ENCODE data around the gene TRIM28. TPM values are rescaled to one million over a fixed set of nuclear protein-coding genes. Genes with fewer than 3 reads are reported as not detected.
A peak's percentile ranks its signal among the peaks of the same experiment; 100 is the strongest.

The TRIM28 gene
- total RNA-seq, 4 donors from 2014 or later = 195 to 237 (median 218) TPM

DNA sequence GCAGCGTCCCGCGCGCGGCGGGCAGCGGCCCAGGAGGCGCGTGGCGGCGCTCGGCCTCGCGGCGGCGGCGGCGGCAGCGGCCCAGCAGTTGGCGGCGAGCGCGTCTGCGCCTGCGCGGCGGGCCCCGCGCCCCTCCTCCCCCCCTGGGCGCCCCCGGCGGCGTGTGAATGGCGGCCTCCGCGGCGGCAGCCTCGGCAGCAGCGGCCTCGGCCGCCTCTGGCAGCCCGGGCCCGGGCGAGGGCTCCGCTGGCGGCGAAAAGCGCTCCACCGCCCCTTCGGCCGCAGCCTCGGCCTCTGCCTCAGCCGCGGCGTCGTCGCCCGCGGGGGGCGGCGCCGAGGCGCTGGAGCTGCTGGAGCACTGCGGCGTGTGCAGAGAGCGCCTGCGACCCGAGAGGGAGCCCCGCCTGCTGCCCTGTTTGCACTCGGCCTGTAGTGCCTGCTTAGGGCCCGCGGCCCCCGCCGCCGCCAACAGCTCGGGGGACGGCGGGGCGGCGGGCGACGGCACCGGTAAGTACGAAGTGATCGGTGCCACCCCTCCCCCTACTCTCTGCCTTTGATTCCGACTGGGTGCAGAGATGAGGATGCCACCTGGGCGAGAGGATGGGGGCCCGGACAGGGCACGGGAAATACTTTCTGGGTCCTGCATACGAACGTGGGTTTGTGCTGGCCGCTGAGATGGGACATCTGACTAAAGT lies 874 bp downstream of the TRIM28 start:
- H3K9me3 ChIP-seq = no peaks in the 10 kb centered on the region
- H3K36me3 ChIP-seq = peaks cover 28 to 29% of the 10 kb centered on the region in 2 donors
- peaks cover 22 to 23% of the 10 kb centered on the region in 2 donors for H3K4me1 ChIP-seq
- peak overlapping the region; percentile 97 to 98 (median 97) for H3K27ac ChIP-seq
- peak overlapping the region; percentile 45 to 96 (median 85) for H3K4me3 ChIP-seq (replicated peaks in 1 of 3)
- peak; percentile 43 to 52 for DNase-seq
- 0% methylated on average over 8 to 12 of the region's 92 CpGs for whole genome bisulfite sequencing, 2 donors
- TF ChIP-seq, protein P1, sequence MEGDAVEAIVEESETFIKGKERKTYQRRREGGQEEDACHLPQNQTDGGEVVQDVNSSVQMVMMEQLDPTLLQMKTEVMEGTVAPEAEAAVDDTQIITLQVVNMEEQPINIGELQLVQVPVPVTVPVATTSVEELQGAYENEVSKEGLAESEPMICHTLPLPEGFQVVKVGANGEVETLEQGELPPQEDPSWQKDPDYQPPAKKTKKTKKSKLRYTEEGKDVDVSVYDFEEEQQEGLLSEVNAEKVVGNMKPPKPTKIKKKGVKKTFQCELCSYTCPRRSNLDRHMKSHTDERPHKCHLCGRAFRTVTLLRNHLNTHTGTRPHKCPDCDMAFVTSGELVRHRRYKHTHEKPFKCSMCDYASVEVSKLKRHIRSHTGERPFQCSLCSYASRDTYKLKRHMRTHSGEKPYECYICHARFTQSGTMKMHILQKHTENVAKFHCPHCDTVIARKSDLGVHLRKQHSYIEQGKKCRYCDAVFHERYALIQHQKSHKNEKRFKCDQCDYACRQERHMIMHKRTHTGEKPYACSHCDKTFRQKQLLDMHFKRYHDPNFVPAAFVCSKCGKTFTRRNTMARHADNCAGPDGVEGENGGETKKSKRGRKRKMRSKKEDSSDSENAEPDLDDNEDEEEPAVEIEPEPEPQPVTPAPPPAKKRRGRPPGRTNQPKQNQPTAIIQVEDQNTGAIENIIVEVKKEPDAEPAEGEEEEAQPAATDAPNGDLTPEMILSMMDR (IDR thresholded peaks at IDR 0.05) = peak in 1 of 6 experiments; percentile 2
- no peak for TF ChIP-seq POLR2A (IDR thresholded peaks at IDR 0.05)
- intact Hi-C loops (cut with DNase I) = no loop called here
- no peaks in the 10 kb centered on the region for H3K27me3 ChIP-seq

GRCh38 chr19:58545286-58546018 lies 1.6 kb downstream of the TRIM28 start:
- H3K9me3 ChIP-seq = no peaks in the 10 kb centered on the region
- H3K36me3 ChIP-seq = peaks cover 35 to 36% of the 10 kb centered on the region in 2 donors
- peak overlapping the region; percentile 45 to 96 (median 85) for H3K4me3 ChIP-seq (replicated peaks in 1 of 3)
- H3K4me1 ChIP-seq = peaks cover 22 to 23% of the 10 kb centered on the region in 2 donors
- whole genome bisulfite sequencing, 2 donors = 13% methylated on average over 12 to 16 of the region's 21 CpGs
- DNase-seq = no peak
- TF ChIP-seq, protein P1 (IDR thresholded peaks at IDR 0.05) = no peak
- TF ChIP-seq POLR2A (IDR thresholded peaks at IDR 0.05) = no peak
- peak overlapping the region in 2 of 3 donors; percentile 49 to 73 for H3K27ac ChIP-seq
- H3K27me3 ChIP-seq = no peaks in the 10 kb centered on the region
- intact Hi-C loops (cut with DNase I) = no loop called here

GRCh38 chr19:58546019-58546530 lies 2.2 kb downstream of the TRIM28 start:
- no peaks in the 10 kb centered on the region for H3K9me3 ChIP-seq
- H3K27me3 ChIP-seq = no peaks in the 10 kb centered on the region
- H3K27ac ChIP-seq = no peak overlapping the region
- TF ChIP-seq, protein P1 (IDR thresholded peaks at IDR 0.05) = no peak
- no peak for TF ChIP-seq POLR2A (IDR thresholded peaks at IDR 0.05)
- H3K36me3 ChIP-seq = peaks cover 41 to 42% of the 10 kb centered on the region in 2 donors
- peak overlapping the region in 1 of 3 donors; percentile 96 for H3K4me3 ChIP-seq (replicated peaks in 1 of 3)
- intact Hi-C loops (cut with DNase I) = no loop called here
- DNase-seq = no peak
- peaks cover 22 to 23% of the 10 kb centered on the region in 2 donors for H3K4me1 ChIP-seq
- WGBS, 2 donors = 25 to 35% methylated on average over 1 of the region's 1 CpG

- no peak for TF ChIP-seq POLR2A (IDR thresholded peaks at IDR 0.05)
- TF ChIP-seq, protein P1 (IDR thresholded peaks at IDR 0.05) = no peak
- Histone ChIP-seq H3K4me3 (replicated peaks in 1 of 3) (no peak overlapping the region), H3K9me3 (no peaks in the 10 kb centered on the region), H3K27ac (no peak overlapping the region), H3K27me3 (no peaks in the 10 kb centered on the region), H3K4me1 (peaks cover 22 to 23% of the 10 kb centered on the region in 2 donors), H3K36me3 (peaks cover 53 to 57% of the 10 kb centered on the region in 2 donors)
- intact Hi-C loops (cut with DNase I) = no loop called here
- no peak for DNase-seq
- WGBS, 2 donors = 93 to 94% methylated on average over 18 of the region's 18 CpGs
These were observed 3.8 kb downstream of the TRIM28 start for GRCh38 chr19:58547323-58548312.

Measured in thyroid gland (tissue), 4 donors.